RWPE1 (cell line): ENCODE results near the gene ASB3.

ENCODE experiments used
- CTCF ChIA-PET: fragments of 350-600 bp; sonication (Branson Sonifier 250); formaldehyde crosslinking; extraction: SDS; loops from one replicate; lab custom pipeline; 2021; lab: Yijun Ruan, JAX
- POLR2A ChIA-PET: fragments of 400-600 bp; formaldehyde crosslinking; extraction: SDS; loops from one replicate; lab custom pipeline; 2020; ENCODE audit warnings: antibody characterized with exemption; ENCODE audit not compliant: low non-redundant PET; lab: Yijun Ruan, JAX
- DNase-seq: peaks from one replicate; pipeline ENCODE4 v3.0.0; 2012; ENCODE audit warnings: low spot score
- H3K27ac ChIP-seq: fragments of 450-650 bp; 2 replicates; pipeline ENCODE4 v1.5.1; 2017
- CTCF ChIP-seq: fragments of 450-650 bp; conservative IDR thresholded peaks from 2 replicates; pipeline ENCODE4 v1.5.1; 2017; ENCODE audit warnings: low read depth, mild to moderate bottlenecking

Gene ASB3

GRCh38 chr2:53701221-53701620 lies 85.5 kb downstream of the ASB3 start:
- CTCF ChIA-PET: no interaction called here

GRCh38 chr2:53697686-53698085 lies 89.1 kb downstream of the ASB3 start:
- no peak for TF ChIP-seq CTCF
- no peak overlapping the region for H3K27ac ChIP-seq
- no peak for DNase-seq
- CTCF ChIA-PET: no interaction called here
- POLR2A ChIA-PET: no interaction called here

More at GRCh38 chr2:53701221-53701620, 85.5 kb downstream of the ASB3 start:
- POLR2A ChIA-PET: no interaction called here
- DNase-seq: no peak
- H3K27ac ChIP-seq: no peak overlapping the region
- no peak for TF ChIP-seq CTCF

GRCh38 chr2:53697092-53697491 lies 89.7 kb downstream of the ASB3 start:
- ChIA-PET POLR2A (no interaction called here), CTCF (no interaction called here)
- DNase-seq: no peak
- no peak for TF ChIP-seq CTCF
- no peak overlapping the region for H3K27ac ChIP-seq

- H3K27ac ChIP-seq: no peak overlapping the region
- CTCF ChIA-PET: no interaction called here
These were observed 91.2 kb downstream of the ASB3 start for GRCh38 chr2:53695575-53695974.

GRCh38 chr2:53694096-53694771 lies 92.5 kb downstream of the ASB3 start:
- ChIA-PET CTCF (interaction anchor here (0.6 kb wide), 1 partner anchor 22 kb away, joined by 3 read pairs; no protein-coding TSS in a partner anchor), POLR2A (no interaction called here)
- no peak for TF ChIP-seq CTCF
- no peak for DNase-seq
- no peak overlapping the region for H3K27ac ChIP-seq

More at GRCh38 chr2:53695575-53695974, 91.2 kb downstream of the ASB3 start:
- TF ChIP-seq CTCF: no peak
- POLR2A ChIA-PET: no interaction called here
- no peak for DNase-seq

- POLR2A ChIA-PET: no interaction called here
These were observed 95.9 kb downstream of the ASB3 start for GRCh38 chr2:53690876-53691275.

More at GRCh38 chr2:53690876-53691275, 95.9 kb downstream of the ASB3 start:
- no peak overlapping the region for H3K27ac ChIP-seq
- CTCF ChIA-PET: no interaction called here
- no peak for DNase-seq
- TF ChIP-seq CTCF: no peak
